NCI-H82 treated with DMSO at 0.1 percent for 48 hours (cell line): ENCODE data around the gene FHIP1B.

Experiments used
- DNase-seq: peaks from one replicate; lab custom pipeline; 2025; ENCODE audit not compliant: unreplicated experiment; lab: John Stamatoyannopoulos, UW

The FHIP1B gene

GRCh38 chr11:6202041-6202440, 32.4 kb downstream of the FHIP1B start:
- DNase-seq, result no peak

DNA sequence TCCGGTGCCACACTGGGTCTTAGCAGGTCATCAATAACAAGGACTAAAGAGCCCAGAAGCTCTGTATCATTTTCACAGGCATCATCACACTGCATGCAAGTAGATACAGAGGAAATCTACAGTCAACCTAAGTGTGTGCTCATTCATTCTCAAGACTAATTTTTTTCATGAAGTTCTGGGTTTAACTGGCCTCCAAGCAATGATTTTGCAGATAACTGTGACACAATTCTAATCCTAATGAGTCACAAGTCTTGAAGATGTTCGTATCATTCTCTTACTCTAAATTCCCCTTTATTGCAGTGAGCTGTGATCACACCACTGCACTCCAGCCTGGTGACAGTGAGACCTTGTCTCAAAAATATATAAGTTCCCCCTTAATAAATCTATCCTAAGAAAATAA, 33.0 kb downstream of the FHIP1B start:
- no peak for DNase-seq

GRCh38 chr11:6200975-6201374, 33.5 kb downstream of the FHIP1B start:
- no peak for DNase-seq

DNA sequence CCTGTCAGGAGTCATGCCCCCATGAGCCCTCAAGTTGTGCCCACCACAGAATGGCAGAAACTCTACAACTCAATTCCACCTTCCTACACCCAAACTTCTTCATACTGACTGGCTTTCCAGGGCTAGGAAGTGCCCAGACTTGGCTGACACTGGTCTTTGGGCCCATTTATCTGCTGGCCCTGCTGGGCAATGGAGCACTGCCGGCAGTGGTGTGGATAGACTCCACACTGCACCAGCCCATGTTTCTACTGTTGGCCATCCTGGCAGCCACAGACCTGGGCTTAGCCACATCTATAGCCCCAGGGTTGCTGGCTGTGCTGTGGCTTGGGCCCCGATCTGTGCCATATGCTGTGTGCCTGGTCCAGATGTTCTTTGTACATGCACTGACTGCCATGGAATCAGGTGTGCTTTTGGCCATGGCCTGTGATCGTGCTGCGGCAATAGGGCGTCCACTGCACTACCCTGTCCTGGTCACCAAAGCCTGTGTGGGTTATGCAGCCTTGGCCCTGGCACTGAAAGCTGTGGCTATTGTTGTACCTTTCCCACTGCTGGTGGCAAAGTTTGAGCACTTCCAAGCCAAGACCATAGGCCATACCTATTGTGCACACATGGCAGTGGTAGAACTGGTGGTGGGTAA, 35.1 kb downstream of the FHIP1B start, which contains the start of gene OR52W1:
Gene OR52W1 (plus strand): TSS at position 51 of the 637 bp plus-strand sequence. CDS start 0 bp downstream, at position 51.
- no peak for DNase-seq

DNA sequence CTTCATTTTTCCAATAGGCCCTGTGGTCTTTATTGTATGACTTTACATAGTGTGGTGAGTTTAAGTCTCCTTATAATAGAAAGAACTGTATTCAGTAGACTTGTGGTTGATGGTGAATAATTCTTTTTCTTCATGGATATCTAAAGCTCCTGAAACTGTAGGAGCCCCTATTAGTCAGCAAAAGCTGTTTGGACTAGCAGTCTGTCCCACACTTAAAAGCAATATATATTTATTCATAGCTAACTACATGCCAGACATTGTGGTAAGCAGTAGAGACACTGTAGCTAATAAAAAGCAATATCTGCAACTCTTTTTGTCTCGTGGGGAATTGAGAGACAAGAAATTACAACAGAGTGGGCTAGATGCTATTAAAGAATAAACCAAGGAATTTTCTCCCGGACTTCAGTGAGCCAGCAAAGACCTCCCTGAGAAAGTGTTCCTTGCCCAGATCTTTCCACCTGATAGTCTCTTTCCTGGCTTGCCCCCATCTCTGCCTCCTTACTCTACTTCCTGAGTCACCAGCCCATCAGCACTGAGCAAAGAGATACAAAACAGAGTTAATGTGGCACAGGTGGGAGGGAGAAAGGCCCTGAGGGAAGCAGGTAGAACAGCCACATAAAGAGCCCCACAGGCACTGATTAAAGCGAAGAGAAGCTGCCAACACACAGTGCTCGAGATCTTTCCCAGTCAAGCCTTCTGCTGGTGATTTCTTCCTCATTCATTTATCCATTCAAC, 36.8 kb downstream of the FHIP1B start:
- DNase-seq, result no peak

GRCh38 chr11:6196396-6196795, 38.0 kb downstream of the FHIP1B start:
- DNase-seq, result no peak

DNA sequence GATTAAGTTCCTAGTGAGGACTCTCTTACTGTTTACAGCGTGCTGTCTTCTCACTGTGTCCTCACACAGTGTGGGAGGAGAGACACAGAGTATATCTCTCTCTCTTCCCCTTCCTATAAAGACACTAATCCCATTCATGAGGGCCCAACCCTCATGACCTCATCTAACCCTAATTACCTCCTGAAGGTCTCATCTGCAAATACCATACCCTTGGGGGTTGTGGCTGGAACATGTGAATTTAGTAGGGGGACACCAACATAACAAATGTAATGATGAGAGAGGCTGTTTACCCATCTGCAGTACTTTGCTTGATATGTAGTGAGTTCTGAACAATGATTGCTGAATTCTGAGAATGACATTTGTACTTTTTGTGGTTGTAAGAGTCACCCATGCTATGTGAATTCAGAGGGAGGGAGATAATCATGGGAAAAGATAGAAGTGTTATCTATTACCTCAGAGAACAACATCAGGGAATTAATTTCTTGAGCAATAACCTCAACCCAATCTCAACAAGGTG, 40.3 kb downstream of the FHIP1B start:
- DNase-seq, result no peak

DNA sequence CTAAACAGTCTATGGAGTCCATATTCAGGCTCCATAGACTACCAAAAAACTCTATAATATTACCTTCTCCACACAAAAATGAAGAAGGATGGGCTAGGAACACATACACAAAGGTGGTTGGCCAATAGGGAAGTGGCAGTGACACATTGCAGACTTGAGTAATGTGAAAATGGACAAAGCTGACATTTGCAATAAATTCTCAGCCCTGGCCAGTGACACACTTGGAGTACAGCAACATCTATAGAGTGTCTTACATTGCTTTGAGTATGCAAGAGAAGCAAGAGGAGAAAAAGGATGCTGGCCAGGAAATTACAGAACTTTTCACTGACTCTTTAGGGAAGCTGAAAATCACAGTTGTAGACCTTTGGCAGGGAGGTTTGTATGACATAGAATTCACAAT, 42.7 kb downstream of the FHIP1B start:
- DNase-seq, result no peak

GRCh38 chr11:6175440-6175839, 59.0 kb downstream of the FHIP1B start:
- DNase-seq, result no peak

GRCh38 chr11:6170226-6170625, 64.2 kb downstream of the FHIP1B start, which contains the start of gene OR52B2:
Gene OR52B2 (minus strand): TSS chr11:6170326. CDS start chr11:6170326, 0 bp downstream.
- no peak for DNase-seq
